HepG2 (cell line): ENCODE measurements around the gene CLIP2. TPM values are rescaled to one million over a fixed set of nuclear protein-coding genes. Genes with fewer than 3 reads are reported as not detected.
A peak's percentile ranks its signal among the peaks of the same experiment; 100 is the strongest.

Source experiments
- FOSL1 ChIP-seq: sonication (generic); formaldehyde crosslinking; IDR thresholded peaks from 2 replicates; pipeline ENCODE4 v1.9.0; 2021; ENCODE audit warnings: missing genetic modification reagents, borderline replicate concordance
- HMG20A ChIP-seq: IDR thresholded peaks from 2 replicates; pipeline ENCODE4 v1.6.1; 2016; ENCODE audit warnings: borderline replicate concordance
- HMG20B ChIP-seq: conservative IDR thresholded peaks from 2 replicates; pipeline ENCODE4 v1.6.1; 2016; ENCODE audit warnings: missing genetic modification reagents, missing compliant biosample characterization
- HNRNPLL ChIP-seq: fragments of 200-400 bp; formaldehyde crosslinking; IDR thresholded peaks from 2 replicates; pipeline ENCODE4 v1.6.1; 2017; ENCODE audit warnings: mild to moderate bottlenecking, low read depth, low read length; ENCODE audit not compliant: poor library complexity, severe bottlenecking
- HOMEZ ChIP-seq: IDR thresholded peaks from 2 replicates; pipeline ENCODE4 v1.6.1; 2016; ENCODE audit warnings: low read depth
- HOXA5 ChIP-seq: sonication (generic); formaldehyde crosslinking; IDR thresholded peaks from 2 replicates; pipeline ENCODE4 v1.4.0; 2020; ENCODE audit warnings: missing genetic modification reagents
- KDM1A ChIP-seq: IDR thresholded peaks from 2 replicates; pipeline ENCODE4 v1.6.1; 2016; ENCODE audit warnings: missing compliant biosample characterization
- THAP11 ChIP-seq: IDR thresholded peaks from 2 replicates; pipeline ENCODE4 v1.6.1; 2016; ENCODE audit warnings: missing biosample characterization, missing genetic modification reagents
- ZBTB49 ChIP-seq: sonication (generic); formaldehyde crosslinking; IDR thresholded peaks from 2 replicates; pipeline ENCODE4 v1.4.0; 2020; ENCODE audit warnings: missing genetic modification reagents, borderline replicate concordance
- ZBTB8A ChIP-seq: sonication (generic); formaldehyde crosslinking; IDR thresholded peaks from 2 replicates; pipeline ENCODE4 v1.4.0; 2020; ENCODE audit warnings: mild to moderate bottlenecking, low read depth, missing genetic modification reagents, borderline replicate concordance
- ZFP36 ChIP-seq: fragments of 150-350 bp; IDR thresholded peaks from 2 replicates; pipeline ENCODE4 v1.6.1; 2018; ENCODE audit warnings: borderline replicate concordance, low read length, low read depth; ENCODE audit not compliant: partially characterized antibody
- ZNF124 ChIP-seq: sonication (generic); formaldehyde crosslinking; IDR thresholded peaks from 2 replicates; pipeline ENCODE4 v1.4.0; 2020; ENCODE audit warnings: missing genetic modification reagents
- ZNF354B ChIP-seq: sonication (generic); formaldehyde crosslinking; IDR thresholded peaks from 2 replicates; pipeline ENCODE4 v1.8.0; 2022; ENCODE audit warnings: mild to moderate bottlenecking, missing genetic modification reagents
- ZNF383 ChIP-seq: sonication (generic); formaldehyde crosslinking; IDR thresholded peaks from 2 replicates; pipeline ENCODE4 v1.4.0; 2020; ENCODE audit warnings: missing genetic modification reagents, mild to moderate bottlenecking, borderline replicate concordance
- ZNF441 ChIP-seq: sonication (generic); formaldehyde crosslinking; IDR thresholded peaks from 2 replicates; pipeline ENCODE4 v1.7.0; 2021; ENCODE audit warnings: missing genetic modification reagents, borderline replicate concordance
- ZNF503 ChIP-seq: sonication (generic); formaldehyde crosslinking; IDR thresholded peaks from 2 replicates; pipeline ENCODE4 v1.4.0; 2020; ENCODE audit warnings: missing genetic modification reagents
- ZNF550 ChIP-seq: sonication (generic); formaldehyde crosslinking; IDR thresholded peaks from 2 replicates; pipeline ENCODE4 v1.4.0; 2020; ENCODE audit warnings: mild to moderate bottlenecking, missing genetic modification reagents, borderline replicate concordance
- ZNF572 ChIP-seq: sonication (generic); formaldehyde crosslinking; IDR thresholded peaks from 2 replicates; pipeline ENCODE4 v1.5.1; 2020; ENCODE audit warnings: mild to moderate bottlenecking, missing genetic modification reagents
- polyA plus RNA-seq, 8 experiments: library from polyadenylated mRNA; depleted of rRNA in 3 of 8; stranded (reverse) in 7 of 8; unstranded in 1 of 8; fragments of >200 nt; fragmentation: Illumina TruSeq in 4 of 8; extraction: Trizol in 4 of 8; gene quantifications; 2 replicates each; pipeline versions ENCODE4 v1.2.1 to v1.2.3, GENCODE V29; 2011 to 2016; ENCODE audit warnings: low read depth in 4 of 8, missing spikeins in 1 of 8, mixed read lengths in 1 of 8; ENCODE audit not compliant: insufficient read depth in 1 of 8
- total RNA-seq, 5 experiments: library from RNA; depleted of rRNA; stranded (reverse); fragments of >200 nt; fragmentation: Illumina TruSeq; extraction: Trizol; gene quantifications; 2 replicates each; pipeline ENCODE4 v1.2.3, GENCODE V29; 2016; ENCODE audit warnings: low read depth in 1 of 5
- TF ChIP-seq, protein P1 (sequence below): sonication (generic); formaldehyde crosslinking; IDR thresholded peaks from 2 replicates; pipeline ENCODE4 v1.4.0; 2020; ENCODE audit warnings: mild to moderate bottlenecking, missing genetic modification reagents
- TF ChIP-seq, protein P2 (sequence below): sonication (generic); formaldehyde crosslinking; IDR thresholded peaks from 2 replicates; pipeline ENCODE4 v1.4.0; 2020; ENCODE audit warnings: missing genetic modification reagents
- TF ChIP-seq, protein P3 (sequence below): IDR thresholded peaks from 2 replicates; pipeline ENCODE4 v1.6.1; 2012; ENCODE audit warnings: inconsistent platforms

Gene CLIP2
- total and polyA plus RNA-seq, 2 of the 13 experiments (the other 11 are each of a cell fraction or from before 2014, with no cell fraction given), result 6.5 to 17.4 TPM

DNA sequence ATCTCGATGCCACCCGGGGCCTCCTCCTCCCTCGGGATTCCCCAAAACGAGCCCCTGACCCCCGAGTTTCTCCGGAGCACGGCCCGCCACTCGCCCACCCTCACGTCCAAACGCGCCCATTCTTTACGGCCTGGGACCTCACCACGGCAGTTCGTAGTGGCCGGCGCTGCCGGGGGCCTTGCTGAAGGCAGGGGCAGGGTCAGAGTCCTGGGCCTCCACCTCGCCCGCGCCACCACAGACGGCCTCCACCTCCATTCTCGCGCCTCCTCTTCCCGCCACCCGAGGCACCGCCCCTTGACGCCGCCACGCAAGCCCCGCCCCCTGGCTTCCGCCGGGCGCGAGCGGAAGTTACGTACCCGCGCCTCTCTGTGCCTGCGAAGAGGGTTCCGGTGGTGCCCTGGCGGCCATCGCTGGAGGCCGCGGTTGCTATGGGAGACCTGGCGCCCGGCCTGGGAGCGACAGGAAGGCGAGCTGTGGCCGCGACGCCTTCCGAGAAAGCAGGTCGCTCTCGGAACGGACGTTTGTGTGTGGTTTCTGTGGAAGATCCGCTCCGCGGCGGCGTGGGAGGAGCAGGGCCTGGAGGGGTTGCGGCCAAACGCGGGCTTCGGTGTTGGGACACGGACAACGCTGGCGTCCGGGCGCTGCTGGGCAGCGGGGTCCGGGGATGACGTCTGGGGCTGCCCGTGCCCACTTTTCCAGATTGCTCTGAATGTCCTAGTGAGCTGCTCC, 34.9 kb upstream of the CLIP2 start, which contains the start of gene RFC2 (continued):
- TF ChIP-seq THAP11 (CRISPR knock-in tag) (peak; percentile 95), FOSL1 (CRISPR knock-in tag) (no peak), HOXA5 (CRISPR knock-in tag) (peak; percentile 72; the same call in 1 of the 2 replicates), ZNF354B (no peak), ZBTB49 (CRISPR knock-in tag) (peak; percentile 22; the same call in 1 of the 2 replicates), ZNF572 (CRISPR knock-in tag) (no peak), ZBTB8A (CRISPR knock-in tag) (no peak; the same call in 1 of the 2 replicates), ZFP36 (no peak), HOMEZ (CRISPR knock-in tag) (no peak), ZNF124 (CRISPR knock-in tag) (peak; percentile 50; the same call in 1 of the 2 replicates), HMG20A (CRISPR knock-in tag) (no peak; the same call in 1 of the 2 replicates), HMG20B (CRISPR knock-in tag) (no peak), HNRNPLL (peak; percentile 91), KDM1A (CRISPR knock-in tag) (no peak), ZNF550 (CRISPR knock-in tag) (no peak), ZNF441 (peak; percentile 49; the same call in 1 of the 2 replicates), ZNF503 (no peak), ZNF383 (CRISPR knock-in tag) (no peak; the same call in 1 of the 2 replicates)
- TF ChIP-seq, protein P1, sequence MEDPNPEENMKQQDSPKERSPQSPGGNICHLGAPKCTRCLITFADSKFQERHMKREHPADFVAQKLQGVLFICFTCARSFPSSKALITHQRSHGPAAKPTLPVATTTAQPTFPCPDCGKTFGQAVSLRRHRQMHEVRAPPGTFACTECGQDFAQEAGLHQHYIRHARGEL, result no peak; the same call in 1 of the 2 replicates
- TF ChIP-seq, protein P2, sequence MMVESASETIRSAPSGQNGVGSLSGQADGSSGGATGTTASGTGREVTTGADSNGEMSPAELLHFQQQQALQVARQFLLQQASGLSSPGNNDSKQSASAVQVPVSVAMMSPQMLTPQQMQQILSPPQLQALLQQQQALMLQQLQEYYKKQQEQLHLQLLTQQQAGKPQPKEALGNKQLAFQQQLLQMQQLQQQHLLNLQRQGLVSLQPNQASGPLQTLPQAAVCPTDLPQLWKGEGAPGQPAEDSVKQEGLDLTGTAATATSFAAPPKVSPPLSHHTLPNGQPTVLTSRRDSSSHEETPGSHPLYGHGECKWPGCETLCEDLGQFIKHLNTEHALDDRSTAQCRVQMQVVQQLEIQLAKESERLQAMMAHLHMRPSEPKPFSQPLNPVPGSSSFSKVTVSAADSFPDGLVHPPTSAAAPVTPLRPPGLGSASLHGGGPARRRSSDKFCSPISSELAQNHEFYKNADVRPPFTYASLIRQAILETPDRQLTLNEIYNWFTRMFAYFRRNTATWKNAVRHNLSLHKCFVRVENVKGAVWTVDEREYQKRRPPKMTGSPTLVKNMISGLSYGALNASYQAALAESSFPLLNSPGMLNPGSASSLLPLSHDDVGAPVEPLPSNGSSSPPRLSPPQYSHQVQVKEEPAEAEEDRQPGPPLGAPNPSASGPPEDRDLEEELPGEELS (CRISPR knock-in tag), result peak; percentile 60
- TF ChIP-seq, protein P3, sequence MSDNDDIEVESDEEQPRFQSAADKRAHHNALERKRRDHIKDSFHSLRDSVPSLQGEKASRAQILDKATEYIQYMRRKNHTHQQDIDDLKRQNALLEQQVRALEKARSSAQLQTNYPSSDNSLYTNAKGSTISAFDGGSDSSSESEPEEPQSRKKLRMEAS, result peak; percentile 94
